A172 (cell line): ENCODE measurements around the gene NT5C. TPM values are rescaled to one million over a fixed set of nuclear protein-coding genes. Genes with fewer than 3 reads are reported as not detected.
A peak's percentile ranks its signal among the peaks of the same experiment; 100 is the strongest.
"Not testable (repeated sequence)": the region's sequence is repeated elsewhere in the genome, so short reads cannot be mapped to it uniquely, and the experiment has no call there.

Experiments used
- DNase-seq: peaks from one replicate; pipeline ENCODE4 v3.0.0-alpha.2; 2015; ENCODE audit warnings: low spot score
- total RNA-seq: library from RNA; depleted of rRNA; stranded (reverse); fragments of >200 nt; shearing (Covaris generic); gene quantifications from 2 replicates; pipeline ENCODE4 v1.2.3, GENCODE V29; 2014; rRNA removed

NT5C gene
- total RNA-seq = 73.6 and 83.9 TPM in 2 replicates

- peak; percentile 71 for DNase-seq
These were observed at the start of gene NT5C for GRCh38 chr17:75131278-75132017. TSS of gene NT5C (minus strand) at chr17:75131742. CDS start at chr17:75131707, 35 bp downstream.

GRCh38 chr17:75181110-75181509 is 49.6 kb upstream of the NT5C start:
- no peak for DNase-seq

- DNase-seq = no peak
These were observed 46.9 kb upstream of the NT5C start for GRCh38 chr17:75178453-75178852.

GRCh38 chr17:75176625-75177024 is 45.1 kb upstream of the NT5C start:
- no peak for DNase-seq

DNA sequence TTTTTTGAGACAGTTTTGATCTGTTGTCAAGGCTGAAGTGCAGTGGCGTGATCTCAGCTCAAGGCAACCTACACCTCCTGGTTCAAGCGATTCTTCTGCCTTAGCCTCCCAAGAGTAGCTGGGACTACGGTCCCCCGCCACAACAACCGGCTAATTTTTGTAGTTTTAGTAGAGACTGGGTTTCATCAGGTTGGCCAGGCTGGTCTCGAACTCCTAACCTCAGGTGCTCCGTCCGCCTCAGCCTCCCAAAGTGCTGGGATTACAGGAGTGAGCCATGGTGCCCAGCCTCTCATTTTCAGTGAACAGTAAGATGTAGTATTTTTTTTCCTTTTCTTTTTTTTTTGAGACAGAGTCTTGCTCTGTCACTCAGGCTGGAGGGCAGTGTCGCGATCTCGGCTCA is 43.5 kb upstream of the NT5C start:
- DNase-seq = no peak

DNA sequence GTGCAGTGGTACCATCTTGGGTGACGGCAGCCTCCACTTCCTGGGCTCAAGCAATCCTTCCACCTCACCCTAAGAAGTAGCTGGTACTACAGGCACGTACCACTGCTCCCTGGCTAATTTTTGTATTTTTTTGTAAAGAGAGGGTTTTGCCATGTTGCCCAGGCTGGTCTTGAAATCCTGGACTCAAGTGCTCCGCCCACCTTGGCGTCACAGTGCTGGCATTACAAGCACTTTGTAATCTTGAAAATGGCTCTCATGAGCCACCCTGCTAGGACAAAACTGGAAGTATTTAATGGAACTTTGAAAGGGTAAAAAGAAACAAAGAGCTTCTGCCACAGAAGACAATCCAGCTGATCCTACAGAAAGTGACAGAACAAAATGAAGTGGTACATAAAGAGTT is 42.0 kb upstream of the NT5C start:
- no peak for DNase-seq

GRCh38 chr17:75168998-75169397 is 37.5 kb upstream of the NT5C start:
- DNase-seq = no peak

GRCh38 chr17:75164606-75165005 is 33.1 kb upstream of the NT5C start:
- not testable (repeated sequence) for DNase-seq

- DNase-seq = no peak
These were observed 31.5 kb upstream of the NT5C start for GRCh38 chr17:75163074-75163473.

DNA sequence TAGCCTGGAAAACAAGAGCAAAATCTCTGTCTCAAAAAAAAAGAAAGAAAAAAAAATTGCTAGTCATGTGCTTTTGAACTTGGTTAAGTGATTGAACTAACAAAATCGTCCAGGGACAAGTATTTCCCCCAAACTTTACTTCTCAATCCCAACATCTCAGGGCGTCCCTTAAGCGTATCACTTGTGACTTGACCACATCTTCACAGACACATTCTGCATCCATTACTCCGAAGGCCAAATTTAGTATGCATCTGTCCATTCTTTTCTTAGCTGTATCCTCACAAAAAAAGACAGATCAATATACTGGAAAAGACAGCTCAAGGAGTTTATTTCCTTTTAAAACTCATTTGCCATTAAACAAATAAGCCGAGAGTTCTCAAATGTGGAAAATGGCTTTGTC is 28.7 kb upstream of the NT5C start:
- no peak for DNase-seq

DNA sequence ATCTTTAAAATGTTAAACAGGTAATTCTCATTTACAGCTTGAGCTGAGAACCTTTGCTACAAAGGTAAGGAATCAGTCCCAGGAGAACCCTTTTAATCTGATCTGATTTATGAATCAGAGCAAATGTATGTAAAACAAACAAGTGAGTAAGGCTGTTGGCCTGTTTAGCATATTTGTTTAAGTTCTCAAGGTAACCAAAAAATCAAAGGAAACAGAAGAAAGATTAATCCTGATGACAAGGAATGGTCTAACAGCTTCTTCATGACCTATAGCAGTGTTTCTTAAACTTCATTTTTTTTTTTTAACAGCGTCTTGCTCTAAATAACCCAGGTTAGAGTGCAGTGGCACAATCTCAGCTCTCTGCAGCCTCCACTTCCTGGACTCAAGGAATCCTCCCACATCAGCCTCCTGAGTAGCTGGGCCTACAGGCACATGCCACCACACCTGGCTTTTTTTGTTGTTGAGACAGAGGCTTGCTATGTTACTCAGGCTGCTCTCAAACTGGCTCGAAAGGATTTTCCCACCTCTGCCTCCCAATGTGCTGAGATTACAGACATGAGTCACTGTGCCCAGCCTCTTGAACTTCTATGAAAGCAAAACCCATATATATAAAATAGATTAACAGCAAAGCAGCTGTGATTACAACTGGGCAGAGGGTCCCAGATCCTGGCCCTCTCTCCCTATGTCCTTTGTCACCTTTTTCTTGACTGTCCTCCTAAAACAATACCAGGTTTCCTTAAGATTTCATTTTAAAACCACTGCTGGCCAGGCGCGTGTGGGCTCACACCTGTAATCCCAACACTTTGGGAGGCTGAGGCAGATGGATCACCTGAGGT is 27.9 kb upstream of the NT5C start:
- DNase-seq = peak; percentile 80

DNA sequence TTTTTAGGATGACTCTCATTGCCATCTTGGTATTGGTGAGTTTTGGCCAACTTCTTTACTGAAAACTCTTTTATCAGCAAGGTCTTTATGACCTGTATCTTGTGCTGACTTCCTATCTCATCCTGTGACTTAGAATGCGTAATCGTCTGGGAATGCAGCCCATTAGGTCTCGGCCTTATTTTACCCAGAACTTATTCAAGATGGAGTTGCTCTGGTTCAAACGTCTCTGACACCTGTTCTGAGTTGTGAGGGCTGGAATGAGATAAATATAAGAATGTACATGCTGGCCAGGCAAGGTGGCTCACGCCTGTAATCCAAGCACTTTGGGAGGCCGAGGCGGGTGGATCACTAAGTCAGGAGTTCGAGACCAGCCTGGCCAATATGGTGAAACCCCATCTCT is 26.9 kb upstream of the NT5C start:
- peak; percentile 73 for DNase-seq

- no peak for DNase-seq
These were observed 23.7 kb upstream of the NT5C start for GRCh38 chr17:75155191-75155601.

DNA sequence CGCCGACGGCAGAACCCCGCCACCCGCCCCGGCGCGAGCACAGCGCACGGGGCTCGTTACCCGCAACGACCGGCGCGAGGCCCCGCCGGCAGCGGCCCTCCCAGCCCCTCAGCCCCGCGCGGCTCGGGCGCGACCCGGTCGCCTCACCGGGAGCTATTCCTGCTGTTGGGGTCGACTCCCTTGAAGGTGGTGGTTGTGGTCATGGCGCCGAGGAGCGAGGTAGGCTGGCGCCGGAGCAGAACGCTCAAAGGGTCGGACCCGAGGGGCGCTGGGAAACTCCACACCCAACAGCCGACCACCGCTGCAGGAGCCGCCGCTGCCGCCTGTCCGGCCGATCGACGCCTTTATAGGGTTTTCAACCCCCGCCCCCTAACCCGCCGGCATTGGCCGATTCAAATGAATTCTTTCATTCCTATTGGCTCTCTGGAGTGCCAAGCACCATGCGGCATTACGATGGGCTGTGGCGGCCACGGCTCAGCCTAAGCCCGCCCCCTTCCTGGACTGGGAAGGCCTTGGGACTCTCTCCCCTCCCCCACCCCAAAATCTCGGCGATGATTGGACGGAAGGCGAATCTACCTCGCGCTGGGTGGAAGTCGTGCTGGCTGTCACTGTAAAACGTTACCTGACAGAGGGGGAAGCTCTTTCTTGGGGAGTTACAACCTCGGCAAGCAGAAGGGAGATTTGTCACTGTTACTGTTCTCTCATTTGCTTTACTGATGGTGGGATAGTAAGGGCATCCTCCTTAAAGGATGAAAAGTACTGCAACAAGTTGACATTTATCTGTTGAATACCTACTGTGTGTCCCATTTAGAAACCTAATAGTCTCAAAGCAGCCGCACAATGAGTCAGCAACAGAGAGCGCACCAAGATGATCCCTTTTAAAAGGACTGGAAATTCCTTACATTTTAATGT is 22.9 kb upstream of the NT5C start, which contains the start of gene JPT1:
JPT1 (minus strand) TSS at position 318 of the 912 bp plus-strand sequence; CDS start at position 203, 115 bp downstream.
- DNase-seq = peak; percentile 99

- DNase-seq = peak; percentile 21
These were observed 22.2 kb upstream of the NT5C start for GRCh38 chr17:75153780-75154194.

- peak; percentile 44 for DNase-seq
These were observed 21.6 kb upstream of the NT5C start for GRCh38 chr17:75152922-75153779.

DNA sequence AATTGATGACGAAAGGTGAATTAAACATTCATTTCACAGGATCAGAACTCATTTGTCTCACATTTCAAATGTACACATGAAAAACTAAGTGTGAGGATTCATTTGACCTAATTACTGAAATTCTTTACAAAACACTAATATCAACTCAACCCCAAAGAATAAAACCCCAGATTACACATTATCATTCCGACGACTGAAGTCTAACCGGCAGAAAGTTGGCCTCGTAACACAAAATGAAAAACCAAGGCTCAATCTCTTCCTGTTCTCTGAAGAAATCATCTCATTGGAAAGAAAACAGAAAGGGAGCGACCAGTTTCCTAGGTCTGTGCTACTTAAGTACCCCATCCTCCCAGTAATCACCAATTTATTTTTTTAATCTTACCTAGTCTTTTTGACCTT is 21.0 kb upstream of the NT5C start:
- DNase-seq = no peak

DNA sequence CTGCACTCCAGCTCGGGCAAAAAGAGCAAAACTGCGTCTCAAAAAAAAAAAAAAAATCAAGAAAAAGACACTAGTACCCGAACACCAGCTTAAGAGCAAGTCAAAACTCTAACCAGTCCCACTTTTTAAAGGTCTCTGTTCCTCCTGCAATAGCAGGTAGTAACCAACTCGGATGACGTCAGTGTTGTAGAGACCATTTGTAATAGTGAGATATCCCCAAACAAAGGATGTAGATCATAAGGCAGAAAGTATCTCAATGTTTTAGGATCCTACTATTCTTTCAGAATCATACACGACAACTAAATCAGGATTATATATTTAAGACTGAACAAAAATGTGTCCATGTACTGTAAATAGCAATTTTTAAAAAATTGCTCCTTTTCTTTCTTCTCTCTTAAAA is 20.4 kb upstream of the NT5C start:
- DNase-seq = peak; percentile 65

GRCh38 chr17:75147878-75148546 is 16.5 kb upstream of the NT5C start:
- DNase-seq = no peak

DNA sequence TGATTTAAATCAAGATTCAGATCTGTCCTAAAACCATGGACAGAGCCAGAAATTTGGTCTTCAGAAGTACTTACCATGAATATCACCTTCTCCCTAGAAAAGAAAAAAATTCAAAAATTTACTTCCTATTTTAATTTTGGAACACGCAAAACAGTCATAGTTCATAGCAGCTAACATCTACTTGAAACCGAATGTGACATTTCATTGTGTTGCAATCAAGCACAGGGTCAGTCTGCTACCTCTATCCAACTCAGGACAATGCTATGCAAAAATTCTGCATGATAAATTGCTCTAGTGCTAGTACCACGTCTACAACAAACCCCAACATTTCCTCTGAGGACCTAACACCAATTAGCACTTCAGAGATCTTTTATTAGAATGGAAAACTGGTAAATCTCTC is 15.1 kb upstream of the NT5C start:
- no peak for DNase-seq
